HCT116 (cell line): Measurements from ENCODE around the gene SFR1.

Experiments used
- CTCF ChIP-seq, 3 experiments: fragments of 200-600 bp in 1 of 3; sonication (generic) in 1 of 3; IDR thresholded peaks in 2 of 3; conservative IDR thresholded peaks in 1 of 3; 2 replicates each; pipeline ENCODE4 v1.5.1; 2012 to 2017; ENCODE audit warnings: low read depth in 2 of 3, low read length in 2 of 3, antibody characterized with exemption in 1 of 3, borderline replicate concordance in 1 of 3, control low read depth in 1 of 3, mild to moderate bottlenecking in 1 of 3, mixed read lengths in 1 of 3, mixed run types in 1 of 3, moderate library complexity in 1 of 3; ENCODE audit not compliant: insufficient read depth in 1 of 3
- EZH2 ChIP-seq: fragments of 200-600 bp; sonication (generic); IDR thresholded peaks from 2 replicates; pipeline ENCODE4 v1.6.1; 2017; ENCODE audit warnings: antibody characterized with exemption, mixed run types
- FOSL1 ChIP-seq: IDR thresholded peaks from 2 replicates; pipeline ENCODE4 v1.6.1; 2012; ENCODE audit warnings: low read depth
- JUND ChIP-seq: IDR thresholded peaks from 2 replicates; pipeline ENCODE4 v1.6.1; 2012
- POLR2A ChIP-seq: IDR thresholded peaks from 2 replicates; pipeline ENCODE4 v1.7.0; 2011; ENCODE audit warnings: borderline replicate concordance; ENCODE audit not compliant: insufficient read depth, insufficient read length; ENCODE audit errors: extremely low read depth
- POLR2AphosphoS5 ChIP-seq: IDR thresholded peaks from 2 replicates; pipeline ENCODE4 v1.6.1; 2011; ENCODE audit warnings: mild to moderate bottlenecking, low read depth, low read length, moderate library complexity
- REST ChIP-seq: IDR thresholded peaks from 2 replicates; pipeline ENCODE4 v1.6.1; 2012; ENCODE audit warnings: low read depth
- SIN3A ChIP-seq: IDR thresholded peaks from 2 replicates; pipeline ENCODE4 v1.6.1; 2012; ENCODE audit warnings: low read depth
- SRF ChIP-seq: IDR thresholded peaks from 2 replicates; pipeline ENCODE4 v1.6.1; 2012; ENCODE audit warnings: low read depth
- ZBTB33 ChIP-seq: IDR thresholded peaks from 2 replicates; pipeline ENCODE4 v1.6.1; 2011; ENCODE audit warnings: mild to moderate bottlenecking, low read length, moderate library complexity; ENCODE audit not compliant: insufficient replicate concordance; ENCODE audit errors: extremely low read depth
- ZNF274 ChIP-seq: fragments of 200-500 bp; sonication (Bioruptor generic); IDR thresholded peaks from 2 replicates; pipeline ENCODE4 v1.6.1; 2014; ENCODE audit warnings: mild to moderate bottlenecking, low read depth, low read length, inconsistent platforms

GRCh38 chr10:104099941-104100340 is 22.0 kb upstream of the SFR1 start:
- TF ChIP-seq POLR2A (no peak), POLR2AphosphoS5 (no peak), CTCF (IDR thresholded peaks at IDR 0.05 in 2 of 3, conservative IDR thresholded peaks at IDR 0.05 in 1 of 3; ENCODE audit: borderline replicate concordance in 1 of 3, insufficient read depth in 1 of 3, low read depth in 2 of 3, low read length in 2 of 3) (no peak), FOSL1 (no peak), JUND (no peak), SIN3A (no peak), REST (no peak), EZH2 (no peak), ZNF274 (no peak), SRF (no peak), ZBTB33 (no peak)
